Natural killer cell treated with Interleukin-12 subunit alpha and Interleukin-12 subunit beta and Interleukin-15 and Interleukin-18, amount 100 ng/mL, for 72 hours (primary cell): ENCODE results near the gene TRPM8. TPM values are rescaled to one million over a fixed set of nuclear protein-coding genes. Genes with fewer than 3 reads are reported as not detected.

Experiments
- ATAC-seq, 2 donors: fragments of 150-1000 bp; cut with Tn5 transposase in 1 of 2; sonication (Bioruptor Pico), chemical (Tn5 transposase) in 1 of 2; 2 replicates each; pipeline ENCODE4 v1.10.0; 2021
- DNase-seq: peaks from one replicate; pipeline ENCODE4 v3.0.0; 2022; ENCODE audit warnings: low spot score
- H3K27ac Mint-ChIP-seq, 2 donors: 1 replicate in 1 of 2; 2 replicates in 1 of 2; pipeline ENCODE4 v1.8.0; 2022; ENCODE audit warnings: mixed read lengths in 2 of 2, mild to moderate bottlenecking in 1 of 2, moderate library complexity in 1 of 2
- H3K27me3 Mint-ChIP-seq, 2 donors: 1 replicate in 1 of 2; 2 replicates in 1 of 2; pipeline ENCODE4 v1.8.0; 2022; ENCODE audit warnings: mixed read lengths in 2 of 2
- H3K36me3 Mint-ChIP-seq: one replicate; pipeline ENCODE4 v1.8.0; 2022; ENCODE audit warnings: mixed read lengths
- H3K4me1 Mint-ChIP-seq, 2 donors: 1 replicate in 1 of 2; 2 replicates in 1 of 2; pipeline ENCODE4 v1.8.0; 2022; ENCODE audit warnings: low read depth in 2 of 2, mixed read lengths in 2 of 2, mild to moderate bottlenecking in 1 of 2
- H3K4me3 Mint-ChIP-seq: one replicate; pipeline ENCODE4 v1.8.0; 2022; ENCODE audit warnings: mixed read lengths
- H3K9me3 Mint-ChIP-seq: 2 replicates; pipeline ENCODE4 v1.8.0; 2022; ENCODE audit warnings: mixed read lengths
- total RNA-seq, 2 donors: library from RNA; stranded (reverse); gene quantifications; one replicate each; pipeline ENCODE4 v1.2.3, GENCODE V29; 2022

The TRPM8 gene
- total RNA-seq, 2 donors from 2014 or later, result not detected

- H3K36me3 Mint-ChIP-seq, result peaks cover 10% of the 10 kb centered on the region
- peaks cover 8% of the 10 kb centered on the region for H3K9me3 Mint-ChIP-seq
- DNase-seq (no peak), ATAC-seq (no peak)
- peaks cover 24 to 26% of the 10 kb centered on the region in 2 donors for H3K4me1 Mint-ChIP-seq
- no peak overlapping the region for H3K27ac Mint-ChIP-seq
- peaks cover 0 to 9% of the 10 kb centered on the region in 2 donors for H3K27me3 Mint-ChIP-seq
- no peak overlapping the region for H3K4me3 Mint-ChIP-seq
These were observed 149.4 kb downstream of the TRPM8 start for GRCh38 chr2:234066587-234066986.

Other genes with a start within 250 kb of the TRPM8 start
- not detected for gene UGT1A9, start 245.5 kb upstream of the TRPM8 start, total RNA-seq
- not detected for gene UGT1A7, start 235.5 kb upstream of the TRPM8 start, total RNA-seq
- gene UGT1A6, start 224.5 kb upstream of the TRPM8 start, total RNA-seq, result not detected
- not detected for gene UGT1A5, start 204.5 kb upstream of the TRPM8 start, total RNA-seq
- not detected for gene UGT1A4, start 198.6 kb upstream of the TRPM8 start, total RNA-seq
- gene UGT1A3, start 188.3 kb upstream of the TRPM8 start, total RNA-seq, result not detected
- gene UGT1A1, start 157.1 kb upstream of the TRPM8 start, total RNA-seq, result not detected
- gene MROH2A, start 139.0 kb upstream of the TRPM8 start, total RNA-seq, result not detected
- 10 to 100 TPM; 35.6 to 76.6 TPM for gene HJURP, start 62.8 kb upstream of the TRPM8 start, total RNA-seq
- not detected for gene SPP2, start 133.3 kb downstream of the TRPM8 start, total RNA-seq